H1 (cell line): Measurements from ENCODE around the gene MCM8. TPM values are rescaled to one million over a fixed set of nuclear protein-coding genes. Genes with fewer than 3 reads are reported as not detected.

Experiments used
- CTCF ChIA-PET: fragments of 300-600 bp; sonication (Branson Sonifier 250); formaldehyde crosslinking; loops from one replicate; lab custom pipeline; 2021; ENCODE audit not compliant: partially characterized antibody; lab: Charles Lee
- POLR2A ChIA-PET: fragments of 300-600 bp; sonication (Branson Sonifier 250); formaldehyde crosslinking; loops from one replicate; lab custom pipeline; 2021; ENCODE audit warnings: inconsistent platforms; ENCODE audit not compliant: partially characterized antibody; lab: Charles Lee
- DNase-seq, 2 experiments: peaks; one replicate each; pipeline versions ENCODE4 v3.0.0 to v3.0.0-alpha.2; 2010 to 2022; ENCODE audit warnings: low spot score in 2 of 2, low read depth in 1 of 2, mixed read lengths in 1 of 2
- FAIRE-seq: peaks from 2 replicates; lab custom pipeline; 2011; peaks lifted over from hg19 to GRCh38; lab: Jason Lieb, UNC
- H2AFZ ChIP-seq: 2 replicates; pipeline ENCODE4 v1.8.1; 2012; ENCODE audit warnings: low read length, inconsistent platforms
- H2AK5ac ChIP-seq: 2 replicates; pipeline ENCODE4 v1.6.1; 2013; ENCODE audit warnings: low read depth, low read length
- H2BK120ac ChIP-seq: replicated peaks from 2 replicates; pipeline ENCODE3; 2013; ENCODE audit warnings: low read depth, low read length, inconsistent platforms
- H2BK12ac ChIP-seq: 2 replicates; pipeline ENCODE4 v1.6.1; 2013; ENCODE audit warnings: low read depth, low read length
- H2BK15ac ChIP-seq: 2 replicates; pipeline ENCODE4 v1.6.1; 2013; ENCODE audit warnings: low read length
- H2BK20ac ChIP-seq: 2 replicates; pipeline ENCODE4 v1.6.1; 2013; ENCODE audit warnings: low read length
- H2BK5ac ChIP-seq: 2 replicates; pipeline ENCODE4 v1.6.1; 2013; ENCODE audit warnings: low read depth, low read length
- H3K14ac ChIP-seq: 2 replicates; pipeline ENCODE4 v1.6.1; 2013; ENCODE audit warnings: inconsistent platforms; ENCODE audit not compliant: insufficient read length
- H3K18ac ChIP-seq: 2 replicates; pipeline ENCODE4 v1.6.1; 2013; ENCODE audit warnings: low read length; ENCODE audit errors: extremely low read depth
- H3K23ac ChIP-seq: 2 replicates; pipeline ENCODE4 v1.6.1; 2013; ENCODE audit warnings: inconsistent platforms; ENCODE audit not compliant: insufficient read length
- H3K23me2 ChIP-seq: 2 replicates; pipeline ENCODE4 v1.6.1; 2013; ENCODE audit warnings: low read depth, low read length
- H3K27ac ChIP-seq: 2 replicates; pipeline ENCODE4 v1.6.1; 2011; ENCODE audit warnings: low read depth, low read length, inconsistent platforms
- H3K27me3 ChIP-seq, 4 experiments: replicated peaks in 1 of 4; 1 replicate in 1 of 4; 2 replicates in 3 of 4; pipeline versions ENCODE4 v1.6.1 to v1.8.1; 2011 to 2013; ENCODE audit warnings: low read length in 3 of 4, mild to moderate bottlenecking in 3 of 4, inconsistent platforms in 2 of 4, mixed read lengths in 2 of 4, moderate library complexity in 1 of 4; ENCODE audit not compliant: control insufficient read depth in 3 of 4, insufficient read depth in 3 of 4; ENCODE audit errors: extremely low read depth in 1 of 4
- H3K36me3 ChIP-seq, 4 experiments: 2 replicates each; pipeline versions ENCODE4 v1.6.1 to v1.8.1; 2011 to 2013; ENCODE audit warnings: mild to moderate bottlenecking in 4 of 4, low read length in 3 of 4, moderate library complexity in 2 of 4, control low read depth in 1 of 4, inconsistent platforms in 1 of 4; ENCODE audit not compliant: insufficient read depth in 4 of 4, control insufficient read depth in 2 of 4
- H3K4ac ChIP-seq: replicated peaks from 2 replicates; pipeline ENCODE3; 2013; ENCODE audit warnings: low read length, low read depth, mixed read lengths, inconsistent platforms; ENCODE audit not compliant: insufficient read length
- H3K4me1 ChIP-seq, 4 experiments: replicated peaks in 1 of 4; 1 replicate in 1 of 4; 2 replicates in 3 of 4; pipeline versions ENCODE4 v1.6.1 to v1.8.1; 2011 to 2013; ENCODE audit warnings: low read length in 3 of 4, inconsistent platforms in 2 of 4, mixed read lengths in 1 of 4; ENCODE audit not compliant: insufficient read depth in 4 of 4, control insufficient read depth in 3 of 4
- H3K4me2 ChIP-seq, 2 experiments: 2 replicates each; pipeline versions ENCODE4 v1.6.1 to v1.8.1; 2011 to 2013; ENCODE audit warnings: low read depth in 2 of 2, low read length in 2 of 2, control low read depth in 1 of 2, inconsistent platforms in 1 of 2, mild to moderate bottlenecking in 1 of 2; ENCODE audit not compliant: insufficient read depth in 1 of 2
- H3K4me3 ChIP-seq, 4 experiments: fragments of 200-600, 300-600 bp in 1 of 4; sonication (generic), shearing (Covaris generic), sonication (Bioruptor Twin) in 1 of 4; 2 replicates each; pipeline versions ENCODE4 v1.5.1 to v1.8.1; 2011 to 2016; ENCODE audit warnings: low read length in 4 of 4, low read depth in 3 of 4, control low read depth in 2 of 4, inconsistent platforms in 2 of 4, mild to moderate bottlenecking in 2 of 4, mixed read lengths in 1 of 4, moderate library complexity in 1 of 4; ENCODE audit not compliant: insufficient read depth in 2 of 4; ENCODE audit errors: extremely low read depth in 1 of 4
- H3K56ac ChIP-seq: replicated peaks from 2 replicates; pipeline ENCODE3; 2013; ENCODE audit warnings: low read depth, mild to moderate bottlenecking, mixed read lengths, low read length, inconsistent platforms; ENCODE audit not compliant: insufficient read length
- H3K79me1 ChIP-seq: 2 replicates; pipeline ENCODE4 v1.6.1; 2013; ENCODE audit warnings: low read depth, low read length, control low read depth
- H3K79me2 ChIP-seq, 2 experiments: 2 replicates each; pipeline versions ENCODE4 v1.6.1 to v1.8.1; 2012 to 2013; ENCODE audit warnings: low read length in 2 of 2, mild to moderate bottlenecking in 2 of 2, inconsistent platforms in 1 of 2; ENCODE audit not compliant: insufficient read depth in 2 of 2, control insufficient read depth in 1 of 2
- H3K9ac ChIP-seq, 4 experiments: replicated peaks in 1 of 4; 1 replicate in 1 of 4; 2 replicates in 3 of 4; pipeline versions ENCODE4 v1.6.1 to v1.8.1; 2011 to 2013; ENCODE audit warnings: low read depth in 3 of 4, low read length in 3 of 4, control low read depth in 2 of 4, mild to moderate bottlenecking in 2 of 4, moderate library complexity in 2 of 4, inconsistent platforms in 1 of 4; ENCODE audit errors: extremely low read depth in 1 of 4
- H3K9me3 ChIP-seq, 2 experiments: 2 replicates each; pipeline versions ENCODE4 v1.6.1 to v1.8.1; 2012 to 2013; ENCODE audit warnings: mild to moderate bottlenecking in 2 of 2, moderate library complexity in 2 of 2, control low read depth in 1 of 2, inconsistent platforms in 1 of 2, low read depth in 1 of 2, low read length in 1 of 2, mixed read lengths in 1 of 2; ENCODE audit not compliant: insufficient read depth in 2 of 2
- H4K20me1 ChIP-seq, 2 experiments: replicated peaks in 1 of 2; 2 replicates each; pipeline versions ENCODE3 to v1.8.1; 2011 to 2013; ENCODE audit warnings: inconsistent platforms in 2 of 2, low read length in 2 of 2, mild to moderate bottlenecking in 1 of 2; ENCODE audit not compliant: insufficient read depth in 2 of 2, control insufficient read depth in 1 of 2
- H4K5ac ChIP-seq: 2 replicates; pipeline ENCODE4 v1.6.1; 2013; ENCODE audit warnings: low read length, low read depth, mixed read lengths, inconsistent platforms; ENCODE audit not compliant: insufficient read length
- H4K8ac ChIP-seq: 2 replicates; pipeline ENCODE4 v1.8.0; 2013; ENCODE audit warnings: mild to moderate bottlenecking, moderate library complexity, low read length, inconsistent platforms; ENCODE audit not compliant: insufficient read depth; ENCODE audit errors: extremely low read depth
- H4K91ac ChIP-seq: replicated peaks from 2 replicates; pipeline ENCODE3; 2013; ENCODE audit warnings: low read length, mixed read lengths, inconsistent platforms; ENCODE audit not compliant: insufficient read length
- ASH2L ChIP-seq: fragments of 200-600, 300-600 bp; sonication (generic); IDR thresholded peaks from one replicate; pipeline ENCODE4 v1.7.1; 2017; ENCODE audit warnings: low read length
- BRCA1 ChIP-seq: IDR thresholded peaks from 2 replicates; pipeline ENCODE4 v1.6.1; 2012; ENCODE audit warnings: low read depth, low read length, improper control_type of control experiment
- CTBP2 ChIP-seq: IDR thresholded peaks from 2 replicates; pipeline ENCODE4 v1.7.0; 2011; ENCODE audit warnings: borderline replicate concordance, mild to moderate bottlenecking, moderate library complexity, mixed read lengths, low read length; ENCODE audit not compliant: insufficient read depth, insufficient read length
- E2F6 ChIP-seq: IDR thresholded peaks from 2 replicates; pipeline ENCODE4 v1.6.1; 2012; ENCODE audit warnings: inconsistent platforms
- EZH2 ChIP-seq: fragments of 200-600 bp; sonication (generic); IDR thresholded peaks from 2 replicates; pipeline ENCODE4 v1.7.1; 2012; ENCODE audit warnings: low read depth, mild to moderate bottlenecking, moderate library complexity, low read length, inconsistent platforms; ENCODE audit not compliant: severe bottlenecking
- MAX ChIP-seq: IDR thresholded peaks from 2 replicates; pipeline ENCODE4 v1.6.1; 2012; ENCODE audit warnings: inconsistent platforms
- RFX5 ChIP-seq: IDR thresholded peaks from 2 replicates; pipeline ENCODE4 v1.6.1; 2011; ENCODE audit warnings: low read depth, low read length, improper control_type of control experiment, borderline replicate concordance
- RXRA ChIP-seq: IDR thresholded peaks from 2 replicates; pipeline ENCODE4 v1.6.1; 2011; ENCODE audit warnings: low read depth, mild to moderate bottlenecking, low read length, moderate library complexity; ENCODE audit not compliant: insufficient read depth
- SRF ChIP-seq: IDR thresholded peaks from 2 replicates; pipeline ENCODE4 v1.6.1; 2011; ENCODE audit warnings: mild to moderate bottlenecking, low read depth, low read length, moderate library complexity
- TAF1 ChIP-seq: IDR thresholded peaks from 2 replicates; pipeline ENCODE4 v1.6.1; 2011; ENCODE audit warnings: mild to moderate bottlenecking, low read depth, low read length
- TCF12 ChIP-seq: IDR thresholded peaks from 2 replicates; pipeline ENCODE4 v1.6.1; 2011; ENCODE audit warnings: low read depth, mild to moderate bottlenecking, low read length
- WGBS, 2 experiments: shearing (Covaris generic) in 1 of 2; methylation state at CpG; one replicate each; pipeline versions ENCODE4 v1.1.6 to v1.1.7; 2013 to 2015; ENCODE audit warnings: low lambda C conversion rate in 2 of 2, mixed read lengths in 2 of 2, inconsistent platforms in 1 of 2, low coverage in 1 of 2, missing lambda C conversion rate in 1 of 2; ENCODE audit not compliant: insufficient replicate concordance in 2 of 2, insufficient coverage in 1 of 2, insufficient read length in 1 of 2; ENCODE audit errors: extremely low coverage in 1 of 2, missing lambda C conversion rate in 1 of 2; 5-methylcytosine and 5-hydroxymethylcytosine counted together
- polyA plus RNA-seq, 7 experiments: library from polyadenylated mRNA; depleted of rRNA in 3 of 7; stranded (reverse) in 5 of 7; unstranded in 2 of 7; fragments of >200 nt in 5 of 7; fragments of 200-250 nt in 2 of 7; gene quantifications; 1 replicate in 5 of 7; 2 replicates in 1 of 7; 4 replicates in 1 of 7; pipeline versions ENCODE4 v1.2.1 to v1.2.3, GENCODE V29; 2011 to 2013; ENCODE audit warnings: missing spikeins in 2 of 7, mixed read lengths in 2 of 7
- total RNA-seq: library from RNA; stranded (reverse); fragmentation: NEBNext Ultra II Directional; extraction: Animal tissue kit (Norgen Biotek cat#: 25700); gene quantifications from 2 replicates; pipeline ENCODE4 v1.2.1, GENCODE V29; 2021

MCM8 gene
- total and polyA plus RNA-seq, 2 of the 8 experiments (the other 6 are each of a cell fraction or from before 2014, with no cell fraction given): 7.1 to 31.9 TPM

GRCh38 chr20:6040958-6041807 is 90.7 kb downstream of the MCM8 start:
- TF ChIP-seq CTBP2 (no peak), MAX (no peak), SRF (no peak), RFX5 (no peak), BRCA1 (no peak), TAF1 (no peak), TCF12 (no peak), E2F6 (no peak), EZH2 (no peak), RXRA (no peak), ASH2L (no peak)
- 93% methylated on average over 53 of the region's 67 CpGs; no CpG with 5 or more reads in 1 of the 2 experiments for WGBS, 2 experiments
- Histone ChIP-seq H3K23me2 (no peaks in the 10 kb centered on the region), H4K91ac (no peak overlapping the region), H4K8ac (peak overlapping the region; percentile 51), H2AFZ (no peak overlapping the region), H3K27ac (no peak overlapping the region), H3K9me3 (no peaks in the 10 kb centered on the region), H3K4ac (no peak overlapping the region), H2AK5ac (no peak overlapping the region), H4K5ac (no peak overlapping the region), H4K20me1 (no peaks in the 10 kb centered on the region), H2BK12ac (no peak overlapping the region), H3K18ac (no peak overlapping the region), H3K4me3 (no peak overlapping the region), H3K27me3 (no peaks in the 10 kb centered on the region), H2BK5ac (no peak overlapping the region), H2BK120ac (no peak overlapping the region), H3K14ac (no peak overlapping the region), H3K4me2 (no peak overlapping the region), H3K23ac (no peak overlapping the region), H3K56ac (no peak overlapping the region), H3K79me1 (no peaks in the 10 kb centered on the region), H3K4me1 (no peaks in the 10 kb centered on the region), H3K36me3 (peaks cover 0 to 27% (median 15%) of the 10 kb centered on the region in 4 experiments; a peak in 7 of 8 replicates), H2BK20ac (no peak overlapping the region), H2BK15ac (no peak overlapping the region), H3K9ac (no peak overlapping the region), H3K79me2 (no peaks in the 10 kb centered on the region)
- DNase-seq (no peak), FAIRE-seq (no peak)
- ChIA-PET POLR2A (interaction anchor here (0.6 to 1.8 kb wide), 3 partner anchors 9 to 71 kb away, joined by 4 read pairs; no protein-coding TSS in a partner anchor), CTCF (interaction anchor here (1.6 kb wide), 1 partner anchor 35 kb away, joined by 5 read pairs; no protein-coding TSS in a partner anchor)
